CD4-positive, alpha-beta T cell treated with Interleukin-15 for 1 hour (primary cell): ENCODE results near the gene MAPKBP1.

Source experiments
- DNase-seq: peaks from one replicate; pipeline ENCODE4 v3.0.0-alpha.2; 2020

Gene MAPKBP1

GRCh38 chr15:41810651-41811431 lies 36.6 kb downstream of the MAPKBP1 start:
- DNase-seq: no peak

GRCh38 chr15:41811432-41812195 lies 37.3 kb downstream of the MAPKBP1 start:
- DNase-seq: peak; percentile 74

GRCh38 chr15:41812820-41813375 lies 38.6 kb downstream of the MAPKBP1 start:
- no peak for DNase-seq

- DNase-seq: no peak
These were observed 39.1 kb downstream of the MAPKBP1 start for GRCh38 chr15:41813426-41813825.

DNA sequence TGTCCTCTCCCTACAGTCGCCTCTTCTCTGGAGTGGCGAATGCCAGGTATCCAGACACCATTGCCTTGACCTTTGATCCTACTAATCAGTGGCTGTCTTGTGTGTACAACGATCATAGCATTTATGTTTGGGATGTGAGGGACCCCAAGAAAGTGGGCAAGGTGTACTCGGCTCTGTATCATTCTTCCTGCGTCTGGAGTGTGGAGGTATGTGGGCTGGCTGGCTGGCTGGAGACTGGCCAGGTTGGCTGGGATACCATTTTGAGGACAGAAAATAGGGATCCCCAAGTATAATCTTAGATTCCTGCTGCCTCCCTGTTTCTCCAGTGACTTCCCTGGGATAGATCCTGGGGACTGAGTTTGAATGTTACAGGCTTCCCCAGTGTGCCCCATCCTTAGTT lies 40.2 kb downstream of the MAPKBP1 start:
- DNase-seq: no peak

DNA sequence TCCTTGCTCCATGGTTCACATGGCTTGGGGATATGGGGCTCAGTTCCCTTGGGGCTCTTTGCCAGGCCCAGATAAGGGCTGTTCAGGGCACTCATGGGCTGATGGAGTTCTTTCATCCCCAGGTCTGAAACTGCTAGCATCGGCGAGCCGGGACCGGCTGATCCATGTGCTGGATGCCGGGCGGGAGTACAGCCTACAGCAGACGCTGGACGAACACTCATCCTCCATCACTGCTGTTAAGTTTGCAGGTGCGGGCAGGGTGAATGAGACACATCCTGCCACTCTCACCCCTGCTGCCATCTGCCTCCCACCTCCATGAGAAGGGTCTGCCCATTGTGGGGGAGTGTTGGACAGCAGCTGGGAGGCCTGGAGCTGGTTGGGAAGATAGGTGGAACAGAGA lies 42.5 kb downstream of the MAPKBP1 start:
- no peak for DNase-seq

- DNase-seq: no peak
These were observed 43.0 kb downstream of the MAPKBP1 start for GRCh38 chr15:41817327-41817726.

GRCh38 chr15:41817781-41818180 lies 43.5 kb downstream of the MAPKBP1 start:
- DNase-seq: no peak

- no peak for DNase-seq
These were observed 45.3 kb downstream of the MAPKBP1 start for GRCh38 chr15:41819455-41820050.

- no peak for DNase-seq
These were observed 46.6 kb downstream of the MAPKBP1 start for GRCh38 chr15:41820791-41821423.

DNA sequence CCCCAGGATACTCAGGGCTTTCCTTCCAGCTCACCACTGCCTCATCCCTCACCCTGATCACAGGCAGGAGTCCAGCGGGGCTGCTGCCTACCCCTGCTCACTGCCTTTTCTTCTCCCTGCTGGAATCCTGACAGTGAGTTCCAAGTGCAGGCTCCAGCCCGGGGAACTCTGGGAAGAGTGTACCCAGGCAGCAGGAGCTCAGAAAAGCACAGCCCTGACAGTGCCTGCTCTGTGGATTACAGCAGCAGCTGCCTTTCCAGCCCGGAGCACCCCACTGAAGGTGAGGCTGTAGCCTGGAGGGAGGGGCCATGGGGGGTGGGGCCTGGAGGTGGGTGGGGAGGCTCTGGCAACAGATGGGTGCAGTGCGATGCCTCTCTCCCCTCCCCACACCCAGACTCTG lies 47.5 kb downstream of the MAPKBP1 start:
- DNase-seq: no peak

GRCh38 chr15:41822471-41822870 lies 48.2 kb downstream of the MAPKBP1 start:
- no peak for DNase-seq

GRCh38 chr15:41822957-41823356 lies 48.7 kb downstream of the MAPKBP1 start:
- DNase-seq: no peak

DNA sequence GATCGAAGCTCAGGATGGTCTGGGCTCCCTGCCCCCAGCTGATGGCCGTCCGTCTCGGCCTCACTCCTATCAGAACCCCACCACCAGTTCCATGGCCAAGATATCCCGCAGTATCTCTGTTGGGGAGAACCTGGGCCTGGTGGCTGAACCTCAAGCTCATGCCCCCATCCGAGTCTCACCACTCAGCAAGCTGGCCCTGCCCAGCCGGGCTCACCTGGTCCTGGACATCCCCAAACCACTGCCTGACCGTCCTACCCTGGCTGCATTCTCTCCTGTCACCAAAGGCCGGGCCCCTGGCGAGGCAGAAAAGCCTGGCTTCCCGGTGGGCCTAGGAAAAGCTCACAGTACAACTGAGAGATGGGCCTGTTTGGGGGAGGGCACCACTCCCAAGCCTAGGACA lies 49.2 kb downstream of the MAPKBP1 start:
- DNase-seq: no peak

- DNase-seq: no peak
These were observed 49.9 kb downstream of the MAPKBP1 start for GRCh38 chr15:41824062-41824745.

- DNase-seq: no peak
These were observed 50.9 kb downstream of the MAPKBP1 start for GRCh38 chr15:41825145-41825544.

DNA sequence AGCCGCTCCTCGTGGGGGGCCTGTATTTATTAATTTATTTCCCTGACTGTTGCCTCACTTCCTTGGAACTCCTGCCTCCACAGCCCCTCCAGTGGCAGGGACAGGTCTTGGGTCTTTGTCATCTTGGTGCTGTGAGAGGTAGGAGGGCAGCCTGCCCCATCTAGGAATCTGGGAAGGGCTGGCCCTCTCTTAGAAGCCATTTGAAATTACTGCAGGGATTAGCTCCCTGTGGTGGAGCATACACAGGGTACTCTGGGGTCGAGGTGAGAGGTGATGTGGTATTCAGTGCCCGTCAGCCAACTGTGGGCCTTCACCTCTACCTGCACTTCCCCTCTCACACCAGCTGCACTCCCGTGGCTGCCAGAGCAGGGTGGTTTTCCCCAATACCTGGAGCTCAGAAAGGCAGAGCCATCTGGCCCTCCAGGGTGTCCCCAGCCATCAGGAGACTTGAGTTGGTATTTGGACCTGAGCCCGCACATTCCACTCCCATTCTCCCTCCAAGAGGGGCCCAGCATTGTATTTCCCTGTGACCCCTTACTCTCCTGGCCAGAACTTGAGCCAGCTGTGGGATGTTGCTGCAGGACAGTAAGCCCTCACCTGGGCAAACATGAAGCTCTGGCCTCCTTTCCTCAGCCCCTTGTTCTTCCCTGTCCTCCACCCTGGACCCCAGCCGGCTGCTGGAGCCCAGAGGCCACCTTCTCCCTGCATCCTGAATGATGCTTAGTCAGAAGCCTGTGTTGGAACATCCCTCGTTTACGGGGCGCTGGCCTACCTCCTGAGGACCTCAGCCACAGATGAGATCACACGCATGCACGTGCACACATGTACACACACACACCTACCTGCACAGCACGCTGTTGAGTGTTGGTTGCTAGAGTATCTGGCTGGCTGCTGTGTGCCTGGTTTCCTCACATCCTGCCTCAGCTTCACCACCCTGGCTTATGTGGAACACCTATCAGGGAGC lies 51.6 kb downstream of the MAPKBP1 start:
- DNase-seq: no peak

GRCh38 chr15:41827290-41827879 lies 53.1 kb downstream of the MAPKBP1 start:
- DNase-seq: no peak

DNA sequence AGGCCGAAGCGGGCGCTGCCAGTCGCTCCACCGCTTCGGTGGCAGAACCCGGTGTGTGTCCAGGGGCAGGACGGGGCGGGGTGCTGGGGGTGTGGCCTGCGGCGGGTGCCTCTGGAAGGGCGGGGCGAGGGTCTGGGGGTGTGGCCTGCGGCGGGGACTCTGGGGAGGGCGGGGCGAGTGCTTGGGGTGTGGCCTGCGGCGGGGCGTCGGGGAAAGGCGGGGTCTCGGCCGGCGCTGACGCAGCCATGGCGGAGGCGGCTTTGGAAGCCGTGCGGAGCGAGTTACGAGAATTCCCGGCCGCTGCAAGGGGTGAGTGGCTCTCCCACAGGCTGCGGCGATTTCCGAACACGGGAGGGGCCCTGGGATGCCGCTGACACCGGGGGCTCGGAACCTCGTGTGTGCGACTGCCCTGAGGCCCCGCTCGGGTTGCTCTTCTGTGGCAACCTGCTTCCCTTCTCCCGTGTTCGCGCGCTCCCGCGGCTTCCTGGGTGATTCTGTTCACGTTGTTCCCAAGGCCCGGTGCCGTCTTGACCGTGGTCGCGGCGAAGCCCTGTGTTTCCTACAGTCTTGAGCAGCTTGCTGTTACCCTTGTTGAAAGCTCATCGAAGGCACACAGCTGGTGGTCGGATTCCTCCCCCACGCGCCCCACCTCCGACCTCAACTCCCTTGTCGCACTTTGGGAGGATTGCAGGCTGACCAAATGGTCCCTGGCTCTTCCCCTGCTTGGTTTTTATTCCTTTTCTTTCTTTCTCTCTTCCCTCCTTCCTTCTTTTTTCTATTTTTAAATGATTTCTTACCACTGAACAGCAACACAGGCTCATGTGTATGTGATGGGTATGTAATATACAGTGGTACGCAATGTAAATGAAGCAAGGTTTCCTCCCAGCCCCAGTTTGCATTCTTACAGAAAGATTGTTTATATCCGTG lies 53.9 kb downstream of the MAPKBP1 start, which contains the start of gene JMJD7:
Gene JMJD7 (plus strand): TSS at position 213 of the 927 bp plus-strand sequence. CDS start 33 bp downstream, at position 246.
- peak; percentile 89 for DNase-seq

DNA sequence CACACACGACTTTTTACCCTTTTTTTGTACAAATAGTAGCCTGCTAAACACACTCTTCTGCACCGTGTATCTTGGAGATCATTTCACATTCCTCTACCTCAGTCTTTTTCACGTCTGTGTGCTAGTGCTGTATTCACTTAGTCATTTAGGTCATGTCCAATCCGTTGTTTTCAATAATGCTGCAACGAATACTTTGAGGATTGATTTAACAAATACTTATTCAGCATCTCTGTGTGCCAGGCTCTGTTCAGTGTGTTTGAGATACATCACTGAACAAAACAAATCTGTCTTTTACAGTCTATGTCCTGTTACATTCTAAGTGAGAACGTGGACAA lies 54.5 kb downstream of the MAPKBP1 start:
- no peak for DNase-seq
